GM10847 (cell line): Measurements from ENCODE around the gene F8.

Source experiments
- POLR2A ChIP-seq: IDR thresholded peaks from 2 replicates; pipeline ENCODE4 v1.6.1; 2011; ENCODE audit not compliant: insufficient read length; ENCODE audit errors: extremely low read depth

Gene F8

DNA sequence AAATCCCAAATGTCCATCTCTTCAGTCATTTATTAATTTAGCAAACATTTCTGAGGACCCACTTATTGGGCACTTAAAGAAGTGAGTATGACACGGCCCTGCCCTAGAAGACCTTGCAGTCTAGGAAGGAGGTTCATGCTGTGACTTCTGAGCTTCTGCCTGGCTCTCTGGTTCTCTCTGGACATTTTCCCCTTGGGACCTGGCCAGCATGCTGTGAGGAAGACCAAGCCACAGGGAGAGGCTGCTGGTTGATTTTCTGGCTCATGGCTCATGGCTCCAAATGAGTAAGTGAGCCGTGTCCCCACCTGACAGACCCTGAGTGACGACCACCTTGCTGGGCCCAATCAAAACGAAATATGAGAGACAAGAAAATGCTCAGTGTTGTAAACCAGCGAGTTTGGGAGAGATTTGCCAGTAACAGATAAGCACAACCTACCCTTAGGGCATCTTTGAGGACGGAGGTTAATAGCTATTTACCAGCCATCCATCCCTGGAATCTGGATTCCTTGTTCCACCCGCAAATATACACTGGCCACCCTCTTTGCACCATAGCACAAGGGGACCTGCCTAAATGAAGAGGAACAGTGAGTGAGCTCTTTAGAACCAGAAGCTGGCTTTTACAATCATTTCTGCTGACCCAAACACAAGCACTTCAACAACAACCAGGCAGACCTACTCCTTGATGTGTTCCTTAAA lies 218.1 kb downstream of the F8 start:
- TF ChIP-seq POLR2A, result no peak

DNA sequence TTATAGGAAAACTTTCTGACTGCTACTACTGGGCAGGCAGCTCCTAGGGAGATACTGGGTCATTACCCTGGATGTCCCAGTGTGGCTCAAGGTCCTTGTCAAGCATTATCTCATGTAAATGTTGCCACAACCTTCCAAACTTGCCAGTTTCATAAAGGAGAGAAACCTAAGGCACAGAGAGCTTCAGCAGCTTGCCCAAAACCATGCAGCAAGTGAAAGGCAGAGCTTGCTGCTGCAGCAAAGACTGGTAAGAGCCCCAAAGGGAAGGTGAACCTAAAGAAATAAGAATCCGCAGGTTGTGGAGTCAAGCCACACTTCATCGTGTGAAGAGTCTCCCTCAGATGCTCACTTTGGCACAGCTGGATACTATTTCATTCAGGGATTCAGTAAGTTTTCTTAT lies 219.6 kb downstream of the F8 start:
- TF ChIP-seq POLR2A, result no peak

DNA sequence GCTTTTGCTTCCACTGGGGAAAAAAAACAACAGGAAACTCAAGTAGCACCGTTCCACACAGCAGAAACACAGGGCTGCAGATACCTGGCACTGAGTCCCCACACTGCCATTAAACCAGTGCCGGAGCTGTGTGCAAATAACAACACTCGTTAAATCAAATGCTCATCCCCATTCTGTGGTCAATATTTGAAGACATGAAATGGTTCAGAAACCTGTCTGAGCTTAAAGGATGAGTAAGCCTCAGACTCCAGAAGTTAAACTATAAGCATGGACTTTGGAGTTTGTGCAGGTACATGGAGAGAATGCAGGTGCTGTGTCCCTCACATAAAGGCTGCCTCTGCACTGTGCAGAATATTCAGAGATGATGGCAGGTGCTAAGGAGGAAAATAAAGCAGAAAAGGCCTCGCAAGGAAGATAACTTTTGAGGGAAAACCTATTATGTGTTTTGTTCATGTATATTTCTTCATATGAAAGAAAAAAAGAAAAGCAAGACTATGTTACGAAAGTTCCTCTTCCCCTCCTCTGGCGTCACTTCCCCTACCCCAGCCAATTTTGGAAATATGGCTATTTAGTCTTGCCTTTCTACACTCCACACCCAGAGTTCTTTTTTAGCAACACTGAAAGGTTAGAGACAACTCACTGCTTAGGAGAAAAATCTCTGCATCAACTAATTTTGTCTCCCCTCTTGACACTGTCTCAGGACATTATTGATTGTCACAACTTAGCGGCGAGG lies 221.9 kb downstream of the F8 start:
- no peak for TF ChIP-seq POLR2A

DNA sequence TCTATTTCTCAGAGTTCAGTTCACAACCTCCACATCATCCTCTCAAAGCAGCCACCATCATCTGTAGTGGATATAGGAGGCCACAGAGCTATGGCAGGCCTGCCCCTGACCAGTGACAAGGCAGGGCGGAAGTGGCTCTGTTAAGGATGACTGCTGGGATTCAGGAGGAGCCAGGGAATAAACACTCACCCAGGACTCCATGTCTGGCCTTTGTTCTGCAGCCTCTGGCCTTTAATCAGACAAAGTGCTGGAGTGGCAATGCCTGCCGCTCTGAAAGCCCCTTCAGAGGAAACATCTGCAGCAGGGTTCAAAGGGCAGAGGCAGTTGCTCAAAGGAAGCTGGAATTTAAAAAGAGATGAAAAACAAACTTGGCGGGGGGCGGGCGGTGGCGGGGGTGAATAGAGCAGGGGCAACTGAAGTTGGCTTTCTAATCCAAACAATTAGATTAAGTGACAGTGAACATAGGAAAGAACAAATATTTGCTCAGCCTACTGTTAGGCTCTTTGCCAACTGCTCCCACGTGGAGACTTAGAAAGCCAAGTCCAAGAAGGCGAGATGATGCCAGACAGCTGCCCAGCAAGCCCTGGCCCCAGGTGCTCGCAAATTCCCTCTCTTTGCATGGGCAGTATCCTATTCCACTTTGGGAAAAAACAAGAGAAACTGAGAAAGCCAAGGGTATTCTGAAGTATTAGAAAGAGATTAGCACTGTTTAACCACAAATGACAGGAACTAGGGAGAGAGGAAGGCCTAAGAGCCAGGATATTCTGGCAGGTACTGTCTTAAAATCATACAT lies 222.8 kb downstream of the F8 start:
- no peak for TF ChIP-seq POLR2A

DNA sequence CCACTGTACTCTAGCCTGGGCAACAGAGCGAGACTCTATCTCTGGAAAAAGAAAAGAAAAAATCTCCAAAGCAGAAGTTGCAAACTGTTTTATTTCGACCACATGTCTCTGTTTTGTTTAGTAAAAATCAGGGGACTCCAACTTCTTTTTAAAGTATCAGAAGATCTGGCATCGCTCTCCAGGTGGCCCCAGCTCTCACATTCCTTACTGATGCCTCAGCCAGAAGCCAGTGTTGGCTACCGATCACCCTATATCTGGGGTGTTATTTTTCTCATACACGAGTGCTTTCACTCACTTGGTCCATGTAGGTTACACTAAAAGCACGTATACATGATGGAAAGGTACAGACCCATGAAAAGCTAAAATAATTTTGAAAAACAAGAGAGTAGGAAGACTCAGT lies 225.5 kb downstream of the F8 start:
- TF ChIP-seq POLR2A, result no peak

DNA sequence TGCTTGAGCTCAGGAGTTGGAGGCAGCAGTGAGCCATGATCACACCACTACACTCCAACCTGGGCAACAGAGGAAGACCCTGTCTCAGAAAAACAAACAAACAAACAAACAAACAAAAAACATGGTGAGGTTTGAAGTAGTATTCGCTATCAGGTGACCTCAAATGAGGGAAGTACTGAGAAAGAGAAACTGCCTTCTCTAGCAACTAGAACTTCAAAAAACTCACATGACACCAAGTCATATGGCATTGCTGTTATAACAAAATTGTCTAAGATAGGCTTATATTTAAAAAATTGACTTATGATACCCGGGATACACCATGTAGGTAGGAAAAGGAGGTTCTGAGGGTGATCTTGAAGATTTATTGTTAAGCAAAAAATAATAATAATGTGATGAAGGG lies 227.5 kb downstream of the F8 start:
- no peak for TF ChIP-seq POLR2A

DNA sequence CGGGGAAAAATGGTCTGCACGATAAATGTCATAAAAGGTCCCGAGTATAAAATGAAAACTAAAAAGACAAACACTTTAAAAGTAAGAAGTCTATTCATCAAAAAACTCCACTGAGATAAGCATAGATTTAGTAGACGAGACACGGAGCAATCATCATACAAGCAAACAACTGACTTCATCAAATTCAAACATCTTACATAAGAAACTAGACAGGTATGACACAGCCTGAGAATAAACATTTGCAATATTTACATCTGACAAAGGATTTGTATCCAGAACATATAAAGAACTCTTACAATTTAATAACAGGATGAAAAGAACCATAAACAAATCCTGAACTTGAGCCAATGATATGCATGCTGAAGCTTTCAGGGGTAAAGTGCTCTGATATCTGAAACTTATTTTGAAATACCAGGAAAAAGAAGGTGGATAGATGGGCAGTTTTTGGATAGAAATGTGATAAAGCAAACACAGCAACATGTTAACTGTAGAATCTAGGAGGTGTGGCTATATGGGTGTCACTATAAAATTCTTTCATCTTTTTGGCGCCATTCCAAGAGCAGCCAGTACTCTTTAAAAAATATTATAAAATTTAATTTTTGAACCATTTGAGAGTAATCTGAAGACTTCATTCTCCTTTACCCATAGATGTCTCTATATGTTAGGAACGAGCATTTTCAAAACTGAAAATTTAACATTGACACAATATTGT lies 229.3 kb downstream of the F8 start:
- TF ChIP-seq POLR2A, result no peak

DNA sequence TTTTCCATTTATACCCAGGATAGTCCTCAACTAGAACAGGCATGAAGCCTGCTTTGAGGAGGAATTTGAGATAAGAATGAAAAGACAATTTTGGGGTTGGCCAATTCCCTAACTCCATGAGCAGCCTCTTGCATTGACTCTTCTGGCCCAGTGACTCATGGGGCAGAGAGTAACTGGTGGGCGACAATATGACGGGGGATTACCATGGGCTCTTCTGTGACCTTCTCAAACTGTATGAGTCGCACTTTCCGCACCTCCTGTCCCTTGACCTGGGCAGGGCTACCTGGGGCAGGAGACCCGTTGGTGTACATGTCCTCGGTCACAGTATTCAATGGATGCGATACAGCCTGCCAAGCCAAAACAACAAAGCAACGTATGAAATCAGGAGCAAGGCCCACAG lies 230.6 kb downstream of the F8 start:
- TF ChIP-seq POLR2A, result no peak

DNA sequence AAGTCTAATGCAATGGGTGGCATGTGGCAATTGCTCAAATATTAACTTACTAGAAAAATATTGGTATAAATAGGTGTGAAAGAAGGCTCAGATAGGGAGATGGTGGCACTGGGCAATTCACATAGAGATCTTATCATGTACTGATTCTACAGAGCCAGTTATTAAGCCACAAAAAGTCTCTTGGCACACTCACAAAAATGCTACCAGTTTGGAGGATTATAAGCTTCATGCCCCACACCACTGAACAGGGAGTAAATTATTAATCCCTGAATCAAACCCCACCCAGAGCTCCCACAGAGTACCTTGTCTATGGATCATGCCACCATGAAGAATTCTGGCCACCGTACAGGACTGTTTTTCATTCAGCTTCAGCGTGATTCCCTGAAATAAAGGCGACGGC lies 231.1 kb downstream of the F8 start:
- TF ChIP-seq POLR2A, result no peak
